NB4 (cell line): ENCODE data around the gene USP31.

Experiments
- CTCF ChIP-seq: IDR thresholded peaks from one replicate; pipeline ENCODE4 v1.5.1; 2012; ENCODE audit warnings: low read depth, low read length
- POLR2A ChIP-seq: IDR thresholded peaks from 2 replicates; pipeline ENCODE4 v1.6.1; 2011; ENCODE audit warnings: mild to moderate bottlenecking; ENCODE audit not compliant: insufficient read length; ENCODE audit errors: extremely low read depth

DNA sequence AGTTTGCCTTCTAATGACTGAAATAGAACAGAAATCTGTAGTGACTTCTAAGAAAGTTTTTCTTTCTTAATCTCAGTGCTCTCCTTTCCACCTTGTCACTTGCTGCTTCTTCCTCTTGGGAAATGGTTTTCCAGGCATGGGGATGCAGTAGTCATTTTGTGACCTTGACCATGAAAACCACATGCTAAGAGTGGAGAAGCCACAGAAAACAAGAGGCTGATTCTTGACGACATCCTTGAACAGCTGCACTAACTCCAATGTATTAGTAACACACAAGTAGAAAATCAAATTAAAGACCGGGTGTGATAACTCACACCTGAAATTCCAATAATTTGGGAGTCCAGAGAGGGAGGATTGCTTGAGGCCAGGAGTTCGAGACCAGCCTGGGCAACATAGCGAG, 15.5 kb upstream of the USP31 start:
- TF ChIP-seq CTCF (no peak), POLR2A (no peak)
